Measurements from ENCODE around the gene RAD23B.

Gene RAD23B

GRCh38 chr9:107268560-107268959 lies 14.5 kb upstream of the RAD23B start:
- no peak for DNase-seq (ENCODE audit: low spot score)

GRCh38 chr9:107269254-107269653 lies 13.8 kb upstream of the RAD23B start:
- no peak for DNase-seq (ENCODE audit: low spot score)

GRCh38 chr9:107269681-107270080 lies 13.4 kb upstream of the RAD23B start:
- no peak for DNase-seq (ENCODE audit: low spot score)

GRCh38 chr9:107270082-107270481 lies 13.0 kb upstream of the RAD23B start:
- no peak for DNase-seq (ENCODE audit: low spot score)

GRCh38 chr9:107270580-107270979 lies 12.5 kb upstream of the RAD23B start:
- no peak for DNase-seq (ENCODE audit: low spot score)

GRCh38 chr9:107273634-107274033 lies 9.4 kb upstream of the RAD23B start:
- no peak for DNase-seq (ENCODE audit: low spot score)

GRCh38 chr9:107274096-107274495 lies 9.0 kb upstream of the RAD23B start:
- DNase-seq (ENCODE audit: low spot score) = no peak

- DNase-seq (ENCODE audit: low spot score) = peak; percentile 69
These were observed 8.1 kb upstream of the RAD23B start for GRCh38 chr9:107274953-107275422.

- no peak for DNase-seq (ENCODE audit: low spot score)
These were observed 7.5 kb upstream of the RAD23B start for GRCh38 chr9:107275530-107275929.

GRCh38 chr9:107276966-107277710 lies 5.9 kb upstream of the RAD23B start:
- no peak for DNase-seq (ENCODE audit: low spot score)

- no peak for DNase-seq (ENCODE audit: low spot score)
These were observed 5.3 kb upstream of the RAD23B start for GRCh38 chr9:107277801-107278200.

- DNase-seq (ENCODE audit: low spot score) = no peak
These were observed 4.0 kb upstream of the RAD23B start for GRCh38 chr9:107279086-107279485.

GRCh38 chr9:107280543-107280942 lies 2.5 kb upstream of the RAD23B start:
- no peak for DNase-seq (ENCODE audit: low spot score)

- no peak for DNase-seq (ENCODE audit: low spot score)
These were observed 1.9 kb upstream of the RAD23B start for GRCh38 chr9:107281184-107281583.

- DNase-seq (ENCODE audit: low spot score) = no peak
These were observed 984 bp upstream of the RAD23B start for GRCh38 chr9:107281922-107282667.

GRCh38 chr9:107283623-107284616 lies 841 bp downstream of the RAD23B start:
- DNase-seq (ENCODE audit: low spot score) = peak; percentile 33

- DNase-seq (ENCODE audit: low spot score) = no peak
These were observed 1.6 kb downstream of the RAD23B start for GRCh38 chr9:107284636-107285035.

GRCh38 chr9:107285286-107285685 lies 2.2 kb downstream of the RAD23B start:
- no peak for DNase-seq (ENCODE audit: low spot score)

GRCh38 chr9:107286057-107286456 lies 3.0 kb downstream of the RAD23B start:
- no peak for DNase-seq (ENCODE audit: low spot score)

GRCh38 chr9:107288701-107289100 lies 5.6 kb downstream of the RAD23B start:
- DNase-seq (ENCODE audit: low spot score) = no peak

- DNase-seq (ENCODE audit: low spot score) = no peak
These were observed 7.5 kb downstream of the RAD23B start for GRCh38 chr9:107290619-107291018.
